Tibial nerve (tissue), 4 donors: Measurements from ENCODE around the gene PPP1R7. TPM values are rescaled to one million over a fixed set of nuclear protein-coding genes. Genes with fewer than 3 reads are reported as not detected.

Experiments used
- DNase-seq, 2 donors: peaks; one replicate each; pipeline ENCODE4 v3.0.0-alpha.2; 2019; ENCODE audit warnings: low spot score in 2 of 2
- H3K27ac ChIP-seq, 4 donors: fragments of 200-600 bp; sonication (generic) in 3 of 4; one replicate each; pipeline ENCODE4 v1.5.1; 2017 to 2019; ENCODE audit warnings: mild to moderate bottlenecking in 1 of 4
- H3K27me3 ChIP-seq, 2 donors: fragments of 200-600 bp; sonication (generic) in 1 of 2; one replicate each; pipeline versions ENCODE4 v1.5.1 to v1.6.0; 2017 to 2019
- H3K36me3 ChIP-seq, 3 donors: fragments of 200-600 bp; sonication (generic); one replicate each; pipeline ENCODE4 v1.5.1; 2018 to 2019
- H3K4me1 ChIP-seq, 4 donors: fragments of 200-600 bp; sonication (generic) in 3 of 4; one replicate each; pipeline ENCODE4 v1.5.1; 2017 to 2019
- H3K4me3 ChIP-seq, 4 donors: fragments of 200-600 bp; sonication (generic) in 3 of 4; one replicate each; pipeline ENCODE4 v1.5.1; 2017 to 2019; ENCODE audit warnings: mild to moderate bottlenecking in 1 of 4, moderate library complexity in 1 of 4
- H3K9me3 ChIP-seq, 4 donors: fragments of 200-600 bp; sonication (generic) in 3 of 4; one replicate each; pipeline ENCODE4 v1.5.1; 2017 to 2019
- EP300 ChIP-seq, 2 donors: sonication (generic); formaldehyde crosslinking; IDR thresholded peaks; one replicate each; pipeline ENCODE4 v1.6.1; 2017; ENCODE audit warnings: antibody characterized with exemption in 2 of 2, mild to moderate bottlenecking in 1 of 2
- POLR2A ChIP-seq, 2 donors: fragments of 450-650 bp; IDR thresholded peaks; one replicate each; pipeline ENCODE4 v1.6.1; 2017; ENCODE audit warnings: antibody characterized with exemption in 2 of 2, mild to moderate bottlenecking in 2 of 2, moderate library complexity in 2 of 2
- WGBS, 2 donors: methylation state at CpG; one replicate each; pipeline ENCODE4 v1.1.5; 2018; 5-methylcytosine and 5-hydroxymethylcytosine counted together
- total RNA-seq, 4 donors: library from RNA; depleted of rRNA; stranded (reverse); fragments of >200 nt; gene quantifications; one replicate each; pipeline ENCODE4 v1.1.0, GENCODE V29; 2016
- TF ChIP-seq, protein P1 (sequence below), 5 experiments: fragments of 200-600 bp in 3 of 5; fragments of 450-650 bp in 2 of 5; sonication (generic) in 3 of 5; IDR thresholded peaks; one replicate each; pipeline ENCODE4 v1.5.1; 2016 to 2019; ENCODE audit warnings: antibody characterized with exemption in 5 of 5, mild to moderate bottlenecking in 3 of 5, moderate library complexity in 2 of 5

Gene PPP1R7
- total RNA-seq, 4 donors from 2014 or later: 29.5 to 53.8 (median 38.1) TPM

DNA sequence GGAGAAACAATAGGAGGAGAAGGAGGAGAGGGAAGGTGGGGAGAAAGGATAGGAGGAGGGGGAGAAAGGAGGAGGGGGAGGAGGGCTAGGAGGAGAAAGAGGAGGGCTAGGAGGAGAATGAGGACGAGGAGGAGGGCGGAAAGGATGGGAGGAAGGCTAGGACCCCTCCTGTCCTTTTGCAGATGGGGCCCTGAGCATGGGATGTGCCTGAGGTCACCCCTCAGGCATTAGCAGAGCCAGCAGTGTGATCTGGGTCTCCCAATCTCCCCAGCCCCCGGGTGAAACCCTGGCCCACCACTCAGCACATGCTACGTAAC lies 37.6 kb downstream of the PPP1R7 start:
- WGBS, 2 donors: 40 to 53% methylated on average over 4 of the region's 4 CpGs
- Histone ChIP-seq H3K36me3 (peaks cover 0 to 20% (median 0%) of the 10 kb centered on the region in 3 donors), H3K4me3 (no peak overlapping the region), H3K4me1 (no peaks in the 10 kb centered on the region), H3K27me3 (no peaks in the 10 kb centered on the region), H3K27ac (no peak overlapping the region), H3K9me3 (no peaks in the 10 kb centered on the region)
- TF ChIP-seq EP300 (IDR thresholded peaks at IDR 0.05) (no peak), POLR2A (IDR thresholded peaks at IDR 0.05) (no peak)
- TF ChIP-seq, protein P1, sequence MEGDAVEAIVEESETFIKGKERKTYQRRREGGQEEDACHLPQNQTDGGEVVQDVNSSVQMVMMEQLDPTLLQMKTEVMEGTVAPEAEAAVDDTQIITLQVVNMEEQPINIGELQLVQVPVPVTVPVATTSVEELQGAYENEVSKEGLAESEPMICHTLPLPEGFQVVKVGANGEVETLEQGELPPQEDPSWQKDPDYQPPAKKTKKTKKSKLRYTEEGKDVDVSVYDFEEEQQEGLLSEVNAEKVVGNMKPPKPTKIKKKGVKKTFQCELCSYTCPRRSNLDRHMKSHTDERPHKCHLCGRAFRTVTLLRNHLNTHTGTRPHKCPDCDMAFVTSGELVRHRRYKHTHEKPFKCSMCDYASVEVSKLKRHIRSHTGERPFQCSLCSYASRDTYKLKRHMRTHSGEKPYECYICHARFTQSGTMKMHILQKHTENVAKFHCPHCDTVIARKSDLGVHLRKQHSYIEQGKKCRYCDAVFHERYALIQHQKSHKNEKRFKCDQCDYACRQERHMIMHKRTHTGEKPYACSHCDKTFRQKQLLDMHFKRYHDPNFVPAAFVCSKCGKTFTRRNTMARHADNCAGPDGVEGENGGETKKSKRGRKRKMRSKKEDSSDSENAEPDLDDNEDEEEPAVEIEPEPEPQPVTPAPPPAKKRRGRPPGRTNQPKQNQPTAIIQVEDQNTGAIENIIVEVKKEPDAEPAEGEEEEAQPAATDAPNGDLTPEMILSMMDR (IDR thresholded peaks at IDR 0.05): no peak
- no peak for DNase-seq

DNA sequence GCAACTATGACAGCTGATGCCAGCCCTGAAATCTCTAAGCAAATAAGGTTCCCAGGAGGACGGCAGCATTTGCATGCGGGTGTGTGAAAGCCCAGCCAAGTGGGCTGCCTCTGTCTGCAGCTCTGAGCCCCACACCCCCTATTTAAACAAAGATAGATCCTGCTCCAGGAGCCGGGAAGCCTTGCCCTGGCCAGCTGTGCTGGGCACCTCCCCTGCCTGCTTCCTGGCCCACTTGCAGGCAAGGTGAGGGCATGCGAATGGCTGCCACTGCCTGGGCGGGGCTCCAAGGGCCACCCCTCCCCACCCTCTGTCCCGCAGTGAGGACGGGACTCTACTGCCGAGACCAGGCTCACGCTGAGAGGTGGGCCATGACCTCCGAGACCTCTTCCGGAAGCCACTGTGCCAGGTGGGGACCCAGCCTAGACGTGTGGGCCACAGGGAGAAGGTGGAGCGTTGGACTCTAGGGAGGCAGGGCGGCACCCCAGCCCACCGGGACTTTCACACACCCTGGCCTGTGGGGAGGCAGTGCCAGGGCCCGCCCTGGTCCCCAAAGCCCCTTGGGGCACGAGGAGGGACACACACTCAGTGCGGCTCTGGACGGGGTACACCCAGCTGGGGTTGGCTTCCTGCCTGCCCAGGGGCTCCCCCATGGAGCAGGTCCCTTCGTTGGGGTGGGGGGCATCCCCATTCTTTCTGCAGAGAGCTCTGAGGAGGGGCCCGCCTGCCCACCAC lies 38.3 kb downstream of the PPP1R7 start, which contains the start of gene ANO7:
TSS of gene ANO7 (plus strand) at position 317 of the 732 bp plus-strand sequence. CDS start 1,387 bp downstream, outside the sequence.
- Histone ChIP-seq H3K4me3 (no peak within 1 kb of the TSS), H3K4me1 (no peaks in the 10 kb centered on the region), H3K36me3 (peaks cover 0 to 13% (median 0%) of the 10 kb centered on the region in 3 donors), H3K27me3 (no peaks in the 10 kb centered on the region), H3K9me3 (no peaks in the 10 kb centered on the region), H3K27ac (no peak within 1 kb of the TSS)
- TF ChIP-seq EP300 (IDR thresholded peaks at IDR 0.05): no peak
- WGBS, 2 donors: 40 to 65% methylated on average over 3 to 11 of the region's 21 CpGs
- no peak for DNase-seq

DNA sequence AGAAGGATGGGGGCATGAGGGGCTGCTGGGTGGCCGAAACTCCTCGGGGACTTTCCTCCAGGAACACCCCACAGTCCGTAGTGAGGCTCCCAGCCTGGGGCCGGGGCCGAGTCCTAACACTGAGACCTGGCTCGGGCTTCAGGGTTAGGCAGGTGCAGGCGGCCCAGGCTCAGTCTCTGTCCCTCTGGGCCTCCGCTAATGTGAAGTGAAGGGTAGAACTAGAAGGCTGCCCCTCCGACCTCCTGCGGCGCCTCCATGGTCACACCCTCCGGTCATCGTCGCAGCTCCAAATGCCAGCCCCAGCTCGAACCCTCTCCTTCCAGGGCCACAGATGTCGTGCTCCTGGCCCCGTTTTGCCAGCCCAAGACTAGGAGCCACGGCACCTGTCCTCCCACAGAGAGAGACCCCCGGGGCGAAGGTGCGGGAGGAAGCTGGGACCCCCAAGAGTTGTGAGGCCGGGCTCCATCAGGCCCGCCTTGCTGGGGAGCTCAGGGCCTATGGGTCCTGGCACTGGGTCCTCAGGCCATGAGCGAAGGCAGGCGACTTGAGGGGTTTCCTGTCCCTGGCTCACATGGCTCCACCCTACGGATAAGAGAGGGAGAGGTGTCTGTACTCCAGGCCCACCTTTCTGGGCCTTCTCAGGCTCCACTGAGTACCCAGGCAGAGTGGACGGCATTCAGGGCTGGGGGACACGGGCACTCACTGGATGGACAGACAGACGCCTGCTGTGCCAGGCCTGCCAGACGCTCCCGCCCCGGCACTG lies 39.0 kb downstream of the PPP1R7 start:
- no peaks in the 10 kb centered on the region for H3K4me1 ChIP-seq
- H3K27ac ChIP-seq: no peak overlapping the region
- TF ChIP-seq, protein P1 (IDR thresholded peaks at IDR 0.05): no peak
- TF ChIP-seq POLR2A (IDR thresholded peaks at IDR 0.05) (no peak), EP300 (IDR thresholded peaks at IDR 0.05) (no peak)
- peaks cover 0 to 6% (median 0%) of the 10 kb centered on the region in 3 donors for H3K36me3 ChIP-seq
- no peak overlapping the region for H3K4me3 ChIP-seq
- WGBS, 2 donors: 87 to 92% methylated on average over 19 to 32 of the region's 32 CpGs
- no peaks in the 10 kb centered on the region for H3K27me3 ChIP-seq
- DNase-seq: no peak
- no peaks in the 10 kb centered on the region for H3K9me3 ChIP-seq

DNA sequence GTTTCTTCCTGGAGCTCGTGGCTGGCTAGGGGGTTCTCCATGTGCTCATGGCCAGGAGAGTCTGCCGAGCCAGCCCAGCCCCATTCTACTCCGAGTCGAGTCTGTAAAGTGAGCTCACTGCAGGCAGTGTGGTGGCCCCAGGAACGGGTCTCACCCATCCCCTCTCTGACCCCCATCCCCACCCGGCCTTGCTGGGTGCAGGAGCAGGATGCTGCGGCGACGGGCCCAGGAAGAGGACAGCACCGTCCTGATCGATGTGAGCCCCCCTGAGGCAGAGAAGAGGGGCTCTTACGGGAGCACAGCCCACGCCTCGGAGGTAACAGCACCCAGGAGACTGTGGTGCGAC lies 39.6 kb downstream of the PPP1R7 start:
- no peak overlapping the region for H3K27ac ChIP-seq
- H3K4me1 ChIP-seq: no peaks in the 10 kb centered on the region
- 73 to 76% methylated on average over 9 to 15 of the region's 15 CpGs for WGBS, 2 donors
- TF ChIP-seq, protein P1 (IDR thresholded peaks at IDR 0.05): no peak
- TF ChIP-seq EP300 (IDR thresholded peaks at IDR 0.05) (no peak), POLR2A (IDR thresholded peaks at IDR 0.05) (no peak)
- no peaks in the 10 kb centered on the region for H3K27me3 ChIP-seq
- no peak overlapping the region for H3K4me3 ChIP-seq
- no peak for DNase-seq
- H3K36me3 ChIP-seq: peaks cover 0 to under 1% (median 0%) of the 10 kb centered on the region in 3 donors
- H3K9me3 ChIP-seq: no peaks in the 10 kb centered on the region

DNA sequence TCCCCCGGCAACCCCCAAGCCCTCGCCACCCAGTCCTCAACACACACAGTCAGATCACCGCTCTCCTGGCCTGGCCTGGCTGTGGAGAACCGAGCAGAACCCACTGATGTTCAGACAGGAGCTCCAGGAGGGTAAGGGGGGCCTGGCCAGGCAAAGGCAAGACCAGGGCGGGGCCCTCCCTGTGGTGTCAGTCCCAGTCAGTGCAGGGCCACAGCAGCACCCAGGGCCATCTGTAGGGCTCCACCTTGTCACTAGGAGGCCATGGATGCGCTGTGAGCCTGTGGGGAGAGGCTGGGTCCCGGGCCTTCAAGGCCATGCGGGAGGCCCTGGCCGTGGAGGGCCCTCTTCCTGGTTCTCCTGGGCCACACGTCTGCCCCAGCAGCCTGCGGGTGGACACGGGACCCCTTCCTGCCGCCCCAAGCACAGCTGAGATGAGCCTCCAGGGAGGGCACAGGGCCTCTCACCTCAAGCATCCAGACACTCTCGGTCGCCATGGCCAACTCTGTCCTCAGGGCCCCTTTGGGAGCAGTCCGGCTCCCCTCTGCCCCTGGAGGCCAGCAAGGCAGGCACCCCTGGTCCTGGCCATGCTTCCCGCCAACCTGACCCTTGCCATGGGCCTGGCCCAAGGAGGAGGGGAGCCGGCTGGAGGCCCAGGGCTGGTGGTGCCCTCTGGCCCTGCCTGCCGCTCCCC lies 40.2 kb downstream of the PPP1R7 start:
- TF ChIP-seq EP300 (IDR thresholded peaks at IDR 0.05): no peak
- DNase-seq: no peak
- H3K27ac ChIP-seq: no peak overlapping the region

DNA sequence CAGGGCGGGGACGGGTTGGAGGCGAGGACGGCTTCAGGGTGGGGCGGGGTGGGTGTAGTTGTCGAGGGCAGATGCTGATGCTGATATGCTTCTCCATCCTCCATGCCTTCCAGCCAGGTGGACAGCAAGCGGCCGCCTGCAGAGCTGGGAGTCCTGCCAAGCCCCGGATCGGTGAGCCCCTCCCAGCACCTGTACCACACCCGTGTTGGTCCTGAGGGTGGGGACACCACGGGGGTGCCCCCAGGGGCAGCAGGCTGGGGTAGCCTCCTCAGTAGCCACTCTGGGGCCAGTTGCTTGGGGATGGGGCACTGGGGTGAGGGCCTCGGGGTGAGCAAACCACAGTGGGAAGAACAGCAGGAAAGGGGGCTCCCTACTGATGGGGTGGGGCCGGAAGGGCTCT lies 40.8 kb downstream of the PPP1R7 start:
- TF ChIP-seq EP300 (IDR thresholded peaks at IDR 0.05) (no peak), POLR2A (IDR thresholded peaks at IDR 0.05) (no peak)
- TF ChIP-seq, protein P1 (IDR thresholded peaks at IDR 0.05): no peak
- Histone ChIP-seq H3K4me3 (no peak overlapping the region), H3K4me1 (no peaks in the 10 kb centered on the region), H3K36me3 (no peaks in the 10 kb centered on the region), H3K9me3 (no peaks in the 10 kb centered on the region), H3K27me3 (no peaks in the 10 kb centered on the region), H3K27ac (no peak overlapping the region)
- WGBS, 2 donors: 69 to 73% methylated on average over 8 to 10 of the region's 14 CpGs
- no peak for DNase-seq

More for the DNA sequence above, 40.2 kb downstream of the PPP1R7 start:
- WGBS, 2 donors: 84 to 85% methylated on average over 10 to 13 of the region's 19 CpGs
- Histone ChIP-seq H3K4me3 (no peak overlapping the region), H3K27me3 (no peaks in the 10 kb centered on the region), H3K9me3 (no peaks in the 10 kb centered on the region), H3K4me1 (no peaks in the 10 kb centered on the region), H3K36me3 (no peaks in the 10 kb centered on the region)
